GM12878 (cell line): Measurements from ENCODE around the gene BUD23.

ENCODE experiments used
- CREB1 ChIP-seq: IDR thresholded peaks from 2 replicates; pipeline ENCODE4 v1.6.1; 2012; ENCODE audit warnings: low read depth, mild to moderate bottlenecking, inconsistent platforms
- REST ChIP-seq: IDR thresholded peaks from 2 replicates; pipeline ENCODE4 v1.6.1; 2012; ENCODE audit warnings: mild to moderate bottlenecking, low read depth, low read length

GRCh38 chr7:73674468-73675124 lies 8.8 kb upstream of the BUD23 start:
- TF ChIP-seq CREB1: no peak
- no peak for TF ChIP-seq REST
